HepG2 (cell line): Measurements from ENCODE around the gene EEPD1. TPM values are rescaled to one million over a fixed set of nuclear protein-coding genes. Genes with fewer than 3 reads are reported as not detected.

Source experiments
- FOXJ3 ChIP-seq: sonication (generic); formaldehyde crosslinking; IDR thresholded peaks from 2 replicates; pipeline ENCODE4 v1.4.0; 2020; ENCODE audit warnings: missing genetic modification reagents, mild to moderate bottlenecking, borderline replicate concordance
- HMGXB4 ChIP-seq, 2 experiments: sonication (generic) in 1 of 2; formaldehyde crosslinking in 1 of 2; IDR thresholded peaks; 2 replicates each; pipeline versions ENCODE4 v1.4.0 to v1.6.1; 2018 to 2020; ENCODE audit warnings: missing genetic modification reagents in 2 of 2, borderline replicate concordance in 1 of 2, low read depth in 1 of 2, mild to moderate bottlenecking in 1 of 2, missing biosample characterization in 1 of 2
- JUND ChIP-seq: sonication (generic); formaldehyde crosslinking; IDR thresholded peaks from 2 replicates; pipeline ENCODE4 v1.8.0; 2022; ENCODE audit warnings: mild to moderate bottlenecking, missing genetic modification reagents
- KLF16 ChIP-seq, 2 experiments: sonication (generic) in 1 of 2; formaldehyde crosslinking in 1 of 2; IDR thresholded peaks; 2 replicates each; pipeline versions ENCODE4 v1.6.1 to v1.8.0; 2016 to 2023; ENCODE audit warnings: missing genetic modification reagents in 2 of 2, missing compliant biosample characterization in 1 of 2
- MAFG ChIP-seq: sonication (generic); formaldehyde crosslinking; IDR thresholded peaks from 2 replicates; pipeline ENCODE4 v1.5.1; 2020; ENCODE audit warnings: mild to moderate bottlenecking, missing genetic modification reagents
- MYC ChIP-seq: sonication (generic); formaldehyde crosslinking; IDR thresholded peaks from 2 replicates; pipeline ENCODE4 v1.9.0; 2021; ENCODE audit warnings: missing genetic modification reagents, borderline replicate concordance
- PAWR ChIP-seq: sonication (generic); formaldehyde crosslinking; IDR thresholded peaks from 2 replicates; pipeline ENCODE4 v1.4.0; 2020; ENCODE audit warnings: missing genetic modification reagents, mild to moderate bottlenecking, borderline replicate concordance
- PRMT3 ChIP-seq: sonication (generic); formaldehyde crosslinking; IDR thresholded peaks from 2 replicates; pipeline ENCODE4 v1.8.1; 2022; ENCODE audit warnings: low read depth, mild to moderate bottlenecking, moderate library complexity, missing genetic modification reagents, borderline replicate concordance
- SALL1 ChIP-seq: sonication (generic); formaldehyde crosslinking; IDR thresholded peaks from 2 replicates; pipeline ENCODE4 v1.8.0; 2022; ENCODE audit warnings: mild to moderate bottlenecking, missing genetic modification reagents
- SIX4 ChIP-seq: sonication (generic); formaldehyde crosslinking; IDR thresholded peaks from 2 replicates; pipeline ENCODE4 v1.4.0; 2020; ENCODE audit warnings: missing genetic modification reagents
- SYNCRIP ChIP-seq: fragments of 200-400 bp; formaldehyde crosslinking; IDR thresholded peaks from 2 replicates; pipeline ENCODE4 v1.6.1; 2018; ENCODE audit warnings: mild to moderate bottlenecking, low read depth, low read length; ENCODE audit not compliant: insufficient read depth
- TCF7 ChIP-seq: sonication (generic); IDR thresholded peaks from 2 replicates; pipeline ENCODE4 v1.6.1; 2016; ENCODE audit warnings: antibody characterized with exemption, low read depth
- TRIM22 ChIP-seq: fragments of 450-650 bp; IDR thresholded peaks from 2 replicates; pipeline ENCODE4 v1.6.1; 2017
- TSC22D2 ChIP-seq: sonication (generic); formaldehyde crosslinking; IDR thresholded peaks from 2 replicates; pipeline ENCODE4 v1.5.1; 2020; ENCODE audit warnings: missing genetic modification reagents, mild to moderate bottlenecking, borderline replicate concordance
- ZNF180 ChIP-seq: sonication (generic); formaldehyde crosslinking; IDR thresholded peaks from 2 replicates; pipeline ENCODE4 v1.4.0; 2020; ENCODE audit warnings: low read depth, missing genetic modification reagents, borderline replicate concordance
- ZNF280B ChIP-seq: sonication (generic); formaldehyde crosslinking; IDR thresholded peaks from 2 replicates; pipeline ENCODE4 v1.5.0; 2020; ENCODE audit warnings: missing genetic modification reagents, mild to moderate bottlenecking, borderline replicate concordance
- ZNF292 ChIP-seq: sonication (generic); formaldehyde crosslinking; IDR thresholded peaks from 2 replicates; pipeline ENCODE4 v1.8.1; 2022; ENCODE audit warnings: mild to moderate bottlenecking, low read depth, missing genetic modification reagents, borderline replicate concordance
- ZNF460 ChIP-seq: sonication (generic); formaldehyde crosslinking; IDR thresholded peaks from 2 replicates; pipeline ENCODE4 v1.5.1; 2020; ENCODE audit warnings: missing genetic modification reagents, mild to moderate bottlenecking, borderline replicate concordance
- ZNF512B ChIP-seq: sonication (generic); formaldehyde crosslinking; IDR thresholded peaks from 2 replicates; pipeline ENCODE4 v1.5.1; 2020; ENCODE audit warnings: missing genetic modification reagents, mild to moderate bottlenecking, borderline replicate concordance
- ZNF777 ChIP-seq: sonication (generic); formaldehyde crosslinking; IDR thresholded peaks from 2 replicates; pipeline ENCODE4 v1.4.0; 2020; ENCODE audit warnings: missing genetic modification reagents
- ZNF782 ChIP-seq: sonication (generic); formaldehyde crosslinking; IDR thresholded peaks from 2 replicates; pipeline ENCODE4 v1.4.0; 2020; ENCODE audit warnings: missing genetic modification reagents, mild to moderate bottlenecking, borderline replicate concordance
- polyA plus RNA-seq, 8 experiments: library from polyadenylated mRNA; depleted of rRNA in 3 of 8; stranded (reverse) in 7 of 8; unstranded in 1 of 8; fragments of >200 nt; fragmentation: Illumina TruSeq in 4 of 8; extraction: Trizol in 4 of 8; gene quantifications; 2 replicates each; pipeline versions ENCODE4 v1.2.1 to v1.2.3, GENCODE V29; 2011 to 2016; ENCODE audit warnings: low read depth in 4 of 8, missing spikeins in 1 of 8, mixed read lengths in 1 of 8; ENCODE audit not compliant: insufficient read depth in 1 of 8
- total RNA-seq, 5 experiments: library from RNA; depleted of rRNA; stranded (reverse); fragments of >200 nt; fragmentation: Illumina TruSeq; extraction: Trizol; gene quantifications; 2 replicates each; pipeline ENCODE4 v1.2.3, GENCODE V29; 2016; ENCODE audit warnings: low read depth in 1 of 5

Gene EEPD1
- total and polyA plus RNA-seq, 2 of the 13 experiments (the other 11 are each of a cell fraction or from before 2014, with no cell fraction given), result 10.1 to 16.4 TPM

- TF ChIP-seq TRIM22, result no peak
- TF ChIP-seq ZNF777 (CRISPR knock-in tag), result no peak
- no peak for TF ChIP-seq ZNF180
- TF ChIP-seq FOXJ3 (CRISPR knock-in tag), result no peak
- TF ChIP-seq SALL1 (CRISPR knock-in tag), result peak; percentile 69
- peak in 1 of 2 experiments; percentile 21; a peak in 1 of 4 replicates for TF ChIP-seq KLF16 (CRISPR knock-in tag; IDR thresholded peaks at IDR 0.05)
- TF ChIP-seq HMGXB4 (CRISPR knock-in tag; IDR thresholded peaks at IDR 0.05; ENCODE audit: borderline replicate concordance in 1 of 2, low read depth in 1 of 2), result peak; percentile 41 to 43; a peak in 2 of 4 replicates
- TF ChIP-seq MAFG, result no peak
- no peak for TF ChIP-seq ZNF460
- TF ChIP-seq TCF7, result peak; percentile 86
- no peak for TF ChIP-seq ZNF280B (CRISPR knock-in tag)
- TF ChIP-seq JUND (CRISPR knock-in tag), result no peak
- TF ChIP-seq ZNF512B (CRISPR knock-in tag), result no peak
- no peak for TF ChIP-seq PAWR (CRISPR knock-in tag)
- no peak for TF ChIP-seq ZNF292 (CRISPR knock-in tag)
- no peak for TF ChIP-seq PRMT3
- TF ChIP-seq ZNF782 (CRISPR knock-in tag), result no peak
- no peak for TF ChIP-seq SYNCRIP
- no peak for TF ChIP-seq TSC22D2 (CRISPR knock-in tag)
- no peak; the same call in 1 of the 2 replicates for TF ChIP-seq SIX4 (CRISPR knock-in tag)
- no peak for TF ChIP-seq MYC (CRISPR knock-in tag)
Observed at GRCh38 chr7:36291387-36292316, 138.6 kb downstream of the EEPD1 start (continued).
